Esophagus squamous epithelium (tissue), 4 donors: ENCODE data around the gene DISP2.

Experiments
- POLR2A ChIP-seq, 4 donors: fragments of 450-650 bp; IDR thresholded peaks; one replicate each; pipeline ENCODE4 v1.6.1; 2017; ENCODE audit warnings: antibody characterized with exemption in 4 of 4, mild to moderate bottlenecking in 4 of 4, moderate library complexity in 3 of 4
- TF ChIP-seq, protein P1 (sequence below), 6 experiments: fragments of 450-650 bp in 4 of 6; fragments of 200-600 bp in 2 of 6; sonication (generic) in 2 of 6; IDR thresholded peaks; one replicate each; pipeline ENCODE4 v1.5.1; 2016 to 2019; ENCODE audit warnings: antibody characterized with exemption in 6 of 6, mild to moderate bottlenecking in 4 of 6, moderate library complexity in 4 of 6

- no peak for TF ChIP-seq POLR2A (IDR thresholded peaks at IDR 0.05)
- TF ChIP-seq, protein P1, sequence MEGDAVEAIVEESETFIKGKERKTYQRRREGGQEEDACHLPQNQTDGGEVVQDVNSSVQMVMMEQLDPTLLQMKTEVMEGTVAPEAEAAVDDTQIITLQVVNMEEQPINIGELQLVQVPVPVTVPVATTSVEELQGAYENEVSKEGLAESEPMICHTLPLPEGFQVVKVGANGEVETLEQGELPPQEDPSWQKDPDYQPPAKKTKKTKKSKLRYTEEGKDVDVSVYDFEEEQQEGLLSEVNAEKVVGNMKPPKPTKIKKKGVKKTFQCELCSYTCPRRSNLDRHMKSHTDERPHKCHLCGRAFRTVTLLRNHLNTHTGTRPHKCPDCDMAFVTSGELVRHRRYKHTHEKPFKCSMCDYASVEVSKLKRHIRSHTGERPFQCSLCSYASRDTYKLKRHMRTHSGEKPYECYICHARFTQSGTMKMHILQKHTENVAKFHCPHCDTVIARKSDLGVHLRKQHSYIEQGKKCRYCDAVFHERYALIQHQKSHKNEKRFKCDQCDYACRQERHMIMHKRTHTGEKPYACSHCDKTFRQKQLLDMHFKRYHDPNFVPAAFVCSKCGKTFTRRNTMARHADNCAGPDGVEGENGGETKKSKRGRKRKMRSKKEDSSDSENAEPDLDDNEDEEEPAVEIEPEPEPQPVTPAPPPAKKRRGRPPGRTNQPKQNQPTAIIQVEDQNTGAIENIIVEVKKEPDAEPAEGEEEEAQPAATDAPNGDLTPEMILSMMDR (IDR thresholded peaks at IDR 0.05): peak; percentile 87 to 91 (median 87)
These were observed 37.1 kb upstream of the DISP2 start for GRCh38 chr15:40320931-40321371.
